ENCODE data around the gene NOTUM. TPM values are rescaled to one million over a fixed set of nuclear protein-coding genes. Genes with fewer than 3 reads are reported as not detected.

The NOTUM gene
- total and polyA plus RNA-seq, 12 donors = 0.07 to 9.7 (median 0.69) TPM; not detected in 3

DNA sequence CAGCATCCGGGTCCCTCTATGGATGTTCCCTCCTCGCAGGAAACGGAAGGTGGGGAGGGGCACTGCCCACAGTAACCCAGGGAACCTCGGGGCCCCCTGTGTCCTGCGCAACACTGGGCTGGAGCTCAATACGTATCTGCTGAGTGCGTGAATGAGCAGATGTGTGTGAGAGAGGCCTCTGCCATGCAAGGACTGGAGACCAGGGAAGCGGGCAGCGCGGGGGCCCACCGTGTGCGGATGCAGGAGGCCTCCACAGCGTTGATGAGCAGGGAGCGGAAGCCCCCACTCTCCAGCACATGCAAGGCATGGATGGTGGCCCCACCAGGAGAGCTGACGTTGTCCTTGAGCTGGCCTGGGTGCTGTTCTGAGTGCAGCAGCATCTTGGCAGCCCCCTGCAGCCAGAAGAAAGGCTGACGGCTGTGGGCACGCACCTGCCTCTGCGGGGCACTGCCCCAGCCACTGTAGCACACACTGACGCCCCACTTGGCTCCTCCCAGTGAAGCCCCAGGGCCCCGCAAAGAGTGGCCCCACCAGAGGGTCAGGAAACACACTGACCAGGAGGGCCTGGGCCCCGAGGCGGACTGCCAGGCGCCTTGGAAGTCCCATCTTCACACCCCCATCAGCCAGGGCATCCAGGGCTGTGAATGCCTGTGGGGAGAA is 26.8 kb downstream of the NOTUM start:
- intact Hi-C loops (cut with DNase I) = no loop called here
- no peak for TF ChIP-seq CTCF (IDR thresholded peaks at IDR 0.05)
- no peak for TF ChIP-seq POLR2A (IDR thresholded peaks at IDR 0.05)
- Histone ChIP-seq H3K4me1 (replicated peaks in 1 of 2) (peaks cover 0 to 6% of the 10 kb centered on the region in 2 donors), H3K27ac (no peak overlapping the region), H3K9me3 (replicated peaks in 1 of 3) (no peaks in the 10 kb centered on the region), H3K4me3 (no peak overlapping the region), H3K27me3 (no peaks in the 10 kb centered on the region), H3K36me3 (replicated peaks in 1 of 2) (no peaks in the 10 kb centered on the region)
- DNase-seq = no peak
- WGBS, 4 donors = 82 to 91% (median 84%) methylated on average over 8 to 23 of the region's 23 CpGs

GRCh38 chr17:81933178-81933699 is 27.7 kb downstream of the NOTUM start:
- no peaks in the 10 kb centered on the region for H3K27me3 ChIP-seq
- H3K9me3 ChIP-seq (replicated peaks in 1 of 3) = no peaks in the 10 kb centered on the region
- intact Hi-C loops (cut with DNase I) = no loop called here
- no peak overlapping the region for H3K27ac ChIP-seq
- TF ChIP-seq CTCF (IDR thresholded peaks at IDR 0.05) = no peak
- no peak for TF ChIP-seq POLR2A (IDR thresholded peaks at IDR 0.05)
- H3K4me1 ChIP-seq (replicated peaks in 1 of 2) = peaks cover 3 to 8% of the 10 kb centered on the region in 2 donors
- H3K36me3 ChIP-seq (replicated peaks in 1 of 2) = no peaks in the 10 kb centered on the region
- no peak for DNase-seq
- no peak overlapping the region for H3K4me3 ChIP-seq
- 81 to 89% (median 84%) methylated on average over 13 to 14 of the region's 14 CpGs for WGBS, 4 donors

- WGBS, 4 donors = 73 to 79% (median 76%) methylated on average over 8 to 9 of the region's 9 CpGs
- Histone ChIP-seq H3K9me3 (replicated peaks in 1 of 3) (no peaks in the 10 kb centered on the region), H3K36me3 (replicated peaks in 1 of 2) (no peaks in the 10 kb centered on the region), H3K27me3 (no peaks in the 10 kb centered on the region), H3K4me3 (no peak overlapping the region), H3K27ac (no peak overlapping the region), H3K4me1 (replicated peaks in 1 of 2) (peaks cover 7 to 13% of the 10 kb centered on the region in 2 donors)
- DNase-seq = no peak
- no peak for TF ChIP-seq POLR2A (IDR thresholded peaks at IDR 0.05)
- intact Hi-C loops (cut with DNase I) = no loop called here
These were observed 28.5 kb downstream of the NOTUM start for GRCh38 chr17:81932333-81932983.

GRCh38 chr17:81931557-81932332 is 29.2 kb downstream of the NOTUM start:
- 31 to 59% (median 51%) methylated on average over 9 to 15 of the region's 15 CpGs for WGBS, 4 donors
- no peak for DNase-seq
- intact Hi-C loops (cut with DNase I) = no loop called here
- H3K4me3 ChIP-seq = no peak overlapping the region
- H3K4me1 ChIP-seq (replicated peaks in 1 of 2) = peaks cover 7 to 10% of the 10 kb centered on the region in 2 donors
- H3K27ac ChIP-seq = no peak overlapping the region
- no peaks in the 10 kb centered on the region for H3K9me3 ChIP-seq (replicated peaks in 1 of 3)
- no peaks in the 10 kb centered on the region for H3K36me3 ChIP-seq (replicated peaks in 1 of 2)
- H3K27me3 ChIP-seq = no peaks in the 10 kb centered on the region
- TF ChIP-seq CTCF (IDR thresholded peaks at IDR 0.05) (no peak), POLR2A (IDR thresholded peaks at IDR 0.05) (no peak)
